IMR-90 (cell line): Measurements from ENCODE around the gene SLC1A7. TPM values are rescaled to one million over a fixed set of nuclear protein-coding genes. Genes with fewer than 3 reads are reported as not detected.

ENCODE experiments used
- ATAC-seq: fragments of 200-7000 bp; cut with Tn5 transposase; 2 replicates; pipeline ENCODE4 v1.9.1; 2020; ENCODE audit warnings: low read depth, mild to moderate bottlenecking, moderate library complexity
- BruUV-seq: library from RNA; stranded (reverse); fragments of 400-500 nt; replicated peaks from 2 replicates; lab custom pipeline; 2021; lab: Mats Ljungman, UMichigan
- CTCF ChIA-PET: fragments of 300-600 bp; formaldehyde crosslinking; extraction: SDS; loops from one replicate; lab custom pipeline; 2021; ENCODE audit warnings: antibody characterized with exemption; lab: Yijun Ruan, JAX
- POLR2A ChIA-PET: fragments of 300-600 bp; sonication (Branson Sonifier 250); formaldehyde crosslinking; loops from one replicate; lab custom pipeline; 2022; ENCODE audit warnings: antibody characterized with exemption; ENCODE audit not compliant: unreplicated experiment; lab: Charles Lee
- DNase-seq: peaks from one replicate; pipeline ENCODE4 v3.0.0; 2013
- H2AFZ ChIP-seq: replicated peaks from 2 replicates; pipeline ENCODE3; 2013; ENCODE audit warnings: low read length, mild to moderate bottlenecking; ENCODE audit not compliant: poor library complexity
- H2AK5ac ChIP-seq: 2 replicates; pipeline ENCODE4 v1.6.1; 2013; ENCODE audit warnings: low read depth, low read length, inconsistent platforms
- H2AK9ac ChIP-seq: replicated peaks from 2 replicates; pipeline ENCODE3; 2013; ENCODE audit warnings: mild to moderate bottlenecking, low read depth, low read length, moderate library complexity; ENCODE audit not compliant: poor library complexity
- H2BK120ac ChIP-seq: 2 replicates; pipeline ENCODE4 v1.6.1; 2013; ENCODE audit warnings: low read depth, low read length, inconsistent platforms
- H2BK15ac ChIP-seq: 3 replicates; pipeline ENCODE4 v1.6.1; 2013; ENCODE audit warnings: low read depth, low read length, inconsistent platforms
- H2BK20ac ChIP-seq: 2 replicates; pipeline ENCODE4 v1.6.1; 2013; ENCODE audit warnings: low read depth, mild to moderate bottlenecking, inconsistent platforms, low read length, moderate library complexity
- H2BK5ac ChIP-seq: 2 replicates; pipeline ENCODE4 v1.6.1; 2013; ENCODE audit warnings: mild to moderate bottlenecking, low read depth, low read length, inconsistent platforms; ENCODE audit not compliant: poor library complexity, severe bottlenecking
- H3K14ac ChIP-seq: replicated peaks from 2 replicates; pipeline ENCODE4 v1.6.1; 2013; ENCODE audit warnings: low read depth, low read length, inconsistent platforms
- H3K18ac ChIP-seq: 2 replicates; pipeline ENCODE4 v1.6.1; 2013; ENCODE audit warnings: low read depth, low read length, control low read depth
- H3K23ac ChIP-seq: 2 replicates; pipeline ENCODE4 v1.6.1; 2013; ENCODE audit warnings: low read depth, low read length, inconsistent platforms
- H3K27ac ChIP-seq: 2 replicates; pipeline ENCODE4 v1.5.1; 2013; ENCODE audit warnings: mild to moderate bottlenecking, control low read depth, low read length; ENCODE audit not compliant: insufficient read depth
- H3K27me3 ChIP-seq: 2 replicates; pipeline ENCODE4 v1.6.1; 2013; ENCODE audit warnings: low read length; ENCODE audit not compliant: control insufficient read depth, insufficient read depth
- H3K36me3 ChIP-seq: 2 replicates; pipeline ENCODE4 v1.6.1; 2013; ENCODE audit warnings: low read length, mixed read lengths; ENCODE audit not compliant: control insufficient read depth, insufficient read depth
- H3K4ac ChIP-seq: 2 replicates; pipeline ENCODE4 v1.6.1; 2013; ENCODE audit warnings: low read depth, low read length, inconsistent platforms
- H3K4me1 ChIP-seq: 2 replicates; pipeline ENCODE4 v1.6.1; 2013; ENCODE audit warnings: low read length, mixed read lengths; ENCODE audit not compliant: control insufficient read depth, insufficient read depth
- H3K4me2 ChIP-seq: 2 replicates; pipeline ENCODE4 v1.6.1; 2013; ENCODE audit warnings: low read depth, mild to moderate bottlenecking, control low read depth, low read length, moderate library complexity
- H3K4me3 ChIP-seq: 2 replicates; pipeline ENCODE4 v1.5.1; 2013; ENCODE audit warnings: low read depth, mild to moderate bottlenecking, control low read depth, low read length, moderate library complexity; ENCODE audit not compliant: insufficient read depth
- H3K56ac ChIP-seq: 2 replicates; pipeline ENCODE4 v1.6.1; 2013; ENCODE audit warnings: low read length, inconsistent platforms; ENCODE audit not compliant: insufficient read depth; ENCODE audit errors: extremely low read depth
- H3K79me1 ChIP-seq, 2 experiments: 2 replicates each; pipeline ENCODE4 v1.6.1; 2013; ENCODE audit warnings: low read length in 2 of 2, inconsistent platforms in 1 of 2, low read depth in 1 of 2
- H3K9ac ChIP-seq: 2 replicates; pipeline ENCODE4 v1.6.1; 2013; ENCODE audit warnings: low read depth, low read length, control low read depth
- H3K9me1 ChIP-seq: 2 replicates; pipeline ENCODE4 v1.6.1; 2013; ENCODE audit warnings: low read length, inconsistent platforms; ENCODE audit not compliant: insufficient read depth
- H3K9me3 ChIP-seq: 2 replicates; pipeline ENCODE4 v1.6.1; 2013; ENCODE audit warnings: low read length; ENCODE audit not compliant: control insufficient read depth, insufficient read depth
- H4K20me1 ChIP-seq: 2 replicates; pipeline ENCODE4 v1.6.1; 2013; ENCODE audit warnings: low read length, inconsistent platforms; ENCODE audit not compliant: insufficient read depth
- H4K5ac ChIP-seq: 2 replicates; pipeline ENCODE4 v1.6.1; 2013; ENCODE audit warnings: mild to moderate bottlenecking, low read depth, low read length, control low read depth
- H4K8ac ChIP-seq, 2 experiments: 2 replicates each; pipeline ENCODE4 v1.6.1; 2013; ENCODE audit warnings: low read depth in 2 of 2, low read length in 2 of 2, control low read depth in 1 of 2, inconsistent platforms in 1 of 2
- H4K91ac ChIP-seq: 2 replicates; pipeline ENCODE4 v1.6.1; 2013; ENCODE audit warnings: low read depth, low read length, inconsistent platforms; ENCODE audit not compliant: insufficient read depth
- BHLHE40 ChIP-seq: fragments of 150-350 bp; IDR thresholded peaks from 2 replicates; pipeline ENCODE4 v1.6.1; 2016; ENCODE audit warnings: mild to moderate bottlenecking, low read depth, low read length
- FOS ChIP-seq: fragments of 150-350 bp; IDR thresholded peaks from 2 replicates; pipeline ENCODE4 v1.6.1; 2016; ENCODE audit warnings: low read depth, low read length
- MAFK ChIP-seq: IDR thresholded peaks from 2 replicates; pipeline ENCODE4 v1.6.1; 2012; ENCODE audit warnings: low read depth, low read length, improper control_type of control experiment
- RCOR1 ChIP-seq: IDR thresholded peaks from 2 replicates; pipeline ENCODE4 v1.6.1; 2012; ENCODE audit warnings: mild to moderate bottlenecking, low read length, improper control_type of control experiment; ENCODE audit not compliant: insufficient replicate concordance
- WGBS, 2 experiments: methylation state at CpG; one replicate each; pipeline versions ENCODE4 v1.1.5 to v1.1.7; 2013; ENCODE audit warnings: missing lambda C conversion rate in 2 of 2; ENCODE audit not compliant: insufficient read length in 1 of 2; ENCODE audit errors: extremely low coverage in 2 of 2; 5-methylcytosine and 5-hydroxymethylcytosine counted together
- dilution Hi-C: fragments of 300-500 bp; cut with HindIII; formaldehyde crosslinking; loops from one replicate; pipeline ENCODE4 v1.14.3; 2018; ENCODE audit warnings: low sequenced_read_pairs; ENCODE audit not compliant: unreplicated experiment
- in situ Hi-C: fragments of 300-500 bp; cut with MboI; formaldehyde crosslinking; loops from 3 replicates; pipeline ENCODE4 v1.14.3; 2019; ENCODE audit warnings: low sequenced_read_pairs, inconsistent platforms, mixed read lengths
- intact Hi-C: fragments of 100-400 bp; cut with micrococcal nuclease; formaldehyde crosslinking; loops from 2 replicates; pipeline ENCODE4 v1.10.0; 2022
- polyA plus RNA-seq, 3 experiments: library from polyadenylated mRNA; depleted of rRNA; stranded (reverse); fragments of >200 nt; gene quantifications; 2 replicates each; pipeline ENCODE4 v1.2.3, GENCODE V29; 2012; ENCODE audit warnings: low replicate concordance in 1 of 3
- total RNA-seq: library from RNA; depleted of rRNA; stranded (reverse); fragments of >200 nt; gene quantifications from 2 replicates; pipeline ENCODE4 v1.2.3, GENCODE V29; 2012
- TF ChIP-seq, protein P1 (sequence below): conservative IDR thresholded peaks from 2 replicates; pipeline ENCODE4 v1.5.1; 2012; ENCODE audit warnings: mild to moderate bottlenecking, low read depth, low read length, improper control_type of control experiment

Gene SLC1A7
- total and polyA plus RNA-seq, 2 of the 4 experiments (the other 2 are of a cell fraction), result 0.05 TPM; not detected in 1

GRCh38 chr1:53089478-53090226 lies 52.8 kb downstream of the SLC1A7 start:
- Histone ChIP-seq H3K27me3 (no peaks in the 10 kb centered on the region), H2BK20ac (peak overlapping the region; percentile 70), H2BK15ac (peak overlapping the region; percentile 41; the same call in 2 of the 3 replicates), H3K4me1 (peaks cover 19% of the 10 kb centered on the region), H3K4ac (peak overlapping the region; percentile 72), H4K20me1 (no peaks in the 10 kb centered on the region), H3K4me3 (no peak overlapping the region), H3K18ac (no peak overlapping the region; the same call in 1 of the 2 replicates), H2AK5ac (peak overlapping the region; percentile 72; the same call in 1 of the 2 replicates), H3K27ac (no peak overlapping the region), H4K8ac (peak overlapping the region in 1 of 2 experiments; percentile 35; a peak in 2 of 4 replicates), H2BK5ac (peak overlapping the region; percentile 21), H2AFZ (peak overlapping the region; percentile 53), H2BK120ac (peak overlapping the region; percentile 83), H4K5ac (no peak overlapping the region; the same call in 1 of the 2 replicates), H3K56ac (no peak overlapping the region), H3K36me3 (peaks cover 3% of the 10 kb centered on the region; the same call in 1 of the 2 replicates), H2AK9ac (peak overlapping the region; percentile 53), H4K91ac (peak overlapping the region; percentile 84), H3K9me3 (no peaks in the 10 kb centered on the region), H3K9me1 (peaks cover 16% of the 10 kb centered on the region), H3K79me1 (no peaks in the 10 kb centered on the region), H3K14ac (peak overlapping the region; percentile 37), H3K9ac (no peak overlapping the region), H3K4me2 (no peak overlapping the region), H3K23ac (no peak overlapping the region)
- POLR2A ChIA-PET, result no interaction called here
- DNase-seq (peak; percentile 33), ATAC-seq (peak; percentile 28)
- TF ChIP-seq, protein P1, sequence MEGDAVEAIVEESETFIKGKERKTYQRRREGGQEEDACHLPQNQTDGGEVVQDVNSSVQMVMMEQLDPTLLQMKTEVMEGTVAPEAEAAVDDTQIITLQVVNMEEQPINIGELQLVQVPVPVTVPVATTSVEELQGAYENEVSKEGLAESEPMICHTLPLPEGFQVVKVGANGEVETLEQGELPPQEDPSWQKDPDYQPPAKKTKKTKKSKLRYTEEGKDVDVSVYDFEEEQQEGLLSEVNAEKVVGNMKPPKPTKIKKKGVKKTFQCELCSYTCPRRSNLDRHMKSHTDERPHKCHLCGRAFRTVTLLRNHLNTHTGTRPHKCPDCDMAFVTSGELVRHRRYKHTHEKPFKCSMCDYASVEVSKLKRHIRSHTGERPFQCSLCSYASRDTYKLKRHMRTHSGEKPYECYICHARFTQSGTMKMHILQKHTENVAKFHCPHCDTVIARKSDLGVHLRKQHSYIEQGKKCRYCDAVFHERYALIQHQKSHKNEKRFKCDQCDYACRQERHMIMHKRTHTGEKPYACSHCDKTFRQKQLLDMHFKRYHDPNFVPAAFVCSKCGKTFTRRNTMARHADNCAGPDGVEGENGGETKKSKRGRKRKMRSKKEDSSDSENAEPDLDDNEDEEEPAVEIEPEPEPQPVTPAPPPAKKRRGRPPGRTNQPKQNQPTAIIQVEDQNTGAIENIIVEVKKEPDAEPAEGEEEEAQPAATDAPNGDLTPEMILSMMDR, result no peak
- TF ChIP-seq FOS (0 out of 2 replicates have a peak, but pooled peaks have one; percentile 8), BHLHE40 (no peak), RCOR1 (no peak), MAFK (no peak)
- WGBS, 2 experiments, result 86% methylated on average over 3 of the region's 11 CpGs; no CpG with 5 or more reads in 1 of the 2 experiments
- intact Hi-C loops (no loop called here), dilution Hi-C loops (no loop called here), in situ Hi-C loops (no loop called here)
- no TSS peak for BruUV-seq
- CTCF ChIA-PET, result interaction anchor here (0.5 kb wide), 1 partner anchor 344 kb away, joined by 3 read pairs; no protein-coding TSS in a partner anchor
